Keratinocyte (primary cell): Measurements from ENCODE around the gene MAIP1.

Source experiments
- CTCF ChIP-seq, 3 experiments: IDR thresholded peaks in 1 of 3; conservative IDR thresholded peaks in 1 of 3; optimal IDR thresholded peaks in 1 of 3; 2 replicates in 2 of 3; 3 replicates in 1 of 3; pipeline versions ENCODE3 to v1.5.1; 2011; ENCODE audit warnings: low read length in 3 of 3, mild to moderate bottlenecking in 3 of 3, moderate library complexity in 2 of 3, control low read depth in 1 of 3, inconsistent platforms in 1 of 3; ENCODE audit not compliant: insufficient read depth in 2 of 3; ENCODE audit errors: extremely low read depth in 1 of 3
- EZH2 ChIP-seq: IDR thresholded peaks from one replicate; pipeline ENCODE4 v1.6.1; 2012; ENCODE audit warnings: inconsistent platforms, mild to moderate bottlenecking, low read length, moderate library complexity

DNA sequence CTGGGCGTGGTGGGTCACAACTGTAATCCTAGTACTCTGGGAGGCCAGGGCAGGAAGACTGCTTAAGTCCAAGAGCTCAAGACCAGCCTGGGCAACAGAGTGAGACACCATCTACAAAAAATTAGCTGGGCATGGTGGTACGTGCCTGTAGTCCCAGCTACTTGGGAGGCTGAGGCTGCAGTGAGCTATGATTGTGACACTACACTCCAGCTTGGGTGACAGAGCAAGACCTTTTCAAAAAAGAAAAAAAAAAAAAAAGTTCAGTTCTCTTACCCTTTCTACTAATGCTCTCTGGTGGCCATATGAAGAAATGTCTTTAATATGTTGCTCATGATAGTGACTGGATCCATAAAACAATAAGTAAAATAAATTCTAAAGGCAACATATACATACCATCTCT lies 15.0 kb upstream of the MAIP1 start:
- TF ChIP-seq CTCF (optimal IDR thresholded peaks at IDR 0.05 in 1 of 3, IDR thresholded peaks at IDR 0.05 in 1 of 3, conservative IDR thresholded peaks at IDR 0.05 in 1 of 3; ENCODE audit: extremely low read depth in 1 of 3, insufficient read depth in 2 of 3, low read length in 3 of 3): peak in 1 of 3 experiments; percentile 3
- TF ChIP-seq EZH2: no peak
